ENCODE measurements around the gene GNPDA2. TPM values are rescaled to one million over a fixed set of nuclear protein-coding genes. Genes with fewer than 3 reads are reported as not detected.
A peak's percentile ranks its signal among the peaks of the same experiment; 100 is the strongest.

Gene GNPDA2
- 20.3 and 22.4 TPM in 2 replicates for total RNA-seq
- 8.8 and 10.5 TPM in 2 replicates for polyA plus RNA-seq

GRCh38 chr4:44726038-44726871 lies at the start of gene GNPDA2:
Gene GNPDA2 (minus strand): TSS chr4:44726556. CDS start chr4:44722207, 4,349 bp downstream.
- WGBS (ENCODE audit: low lambda C conversion rate, missing lambda C conversion rate) = under 1% methylated on average over 46 of the region's 65 CpGs
- Histone ChIP-seq H3K4me3 (peak within 1 kb of the TSS; percentile 80), H3K9me3 (ENCODE audit: low read depth) (no peaks in the 10 kb centered on the region), H4K20me1 (ENCODE audit: insufficient read depth, poor library complexity, severe bottlenecking) (no peaks in the 10 kb centered on the region), H3K36me3 (replicated peaks; ENCODE audit: insufficient read depth, low read depth) (no peaks in the 10 kb centered on the region), H3K9me2 (replicated peaks; ENCODE audit: insufficient read depth) (no peaks in the 10 kb centered on the region), H3K27me3 (peaks cover 5% of the 10 kb centered on the region), H2AFZ (peak within 1 kb of the TSS; percentile 99), H3K4me2 (peak within 1 kb of the TSS; percentile 83), H3K79me2 (peaks cover 36% of the 10 kb centered on the region), H3K4me1 (ENCODE audit: insufficient read depth) (peaks cover 3% of the 10 kb centered on the region), H3K27ac (peak within 1 kb of the TSS; percentile 79)
- TF ChIP-seq, protein P1, sequence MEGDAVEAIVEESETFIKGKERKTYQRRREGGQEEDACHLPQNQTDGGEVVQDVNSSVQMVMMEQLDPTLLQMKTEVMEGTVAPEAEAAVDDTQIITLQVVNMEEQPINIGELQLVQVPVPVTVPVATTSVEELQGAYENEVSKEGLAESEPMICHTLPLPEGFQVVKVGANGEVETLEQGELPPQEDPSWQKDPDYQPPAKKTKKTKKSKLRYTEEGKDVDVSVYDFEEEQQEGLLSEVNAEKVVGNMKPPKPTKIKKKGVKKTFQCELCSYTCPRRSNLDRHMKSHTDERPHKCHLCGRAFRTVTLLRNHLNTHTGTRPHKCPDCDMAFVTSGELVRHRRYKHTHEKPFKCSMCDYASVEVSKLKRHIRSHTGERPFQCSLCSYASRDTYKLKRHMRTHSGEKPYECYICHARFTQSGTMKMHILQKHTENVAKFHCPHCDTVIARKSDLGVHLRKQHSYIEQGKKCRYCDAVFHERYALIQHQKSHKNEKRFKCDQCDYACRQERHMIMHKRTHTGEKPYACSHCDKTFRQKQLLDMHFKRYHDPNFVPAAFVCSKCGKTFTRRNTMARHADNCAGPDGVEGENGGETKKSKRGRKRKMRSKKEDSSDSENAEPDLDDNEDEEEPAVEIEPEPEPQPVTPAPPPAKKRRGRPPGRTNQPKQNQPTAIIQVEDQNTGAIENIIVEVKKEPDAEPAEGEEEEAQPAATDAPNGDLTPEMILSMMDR (IDR thresholded peaks at IDR 0.05; ENCODE audit: poor library complexity) = peak; percentile 30
- TF ChIP-seq EZH2 (IDR thresholded peaks at IDR 0.05; ENCODE audit: borderline replicate concordance) = no peak
- peak; percentile 95 for DNase-seq (ENCODE audit: low spot score)

DNA sequence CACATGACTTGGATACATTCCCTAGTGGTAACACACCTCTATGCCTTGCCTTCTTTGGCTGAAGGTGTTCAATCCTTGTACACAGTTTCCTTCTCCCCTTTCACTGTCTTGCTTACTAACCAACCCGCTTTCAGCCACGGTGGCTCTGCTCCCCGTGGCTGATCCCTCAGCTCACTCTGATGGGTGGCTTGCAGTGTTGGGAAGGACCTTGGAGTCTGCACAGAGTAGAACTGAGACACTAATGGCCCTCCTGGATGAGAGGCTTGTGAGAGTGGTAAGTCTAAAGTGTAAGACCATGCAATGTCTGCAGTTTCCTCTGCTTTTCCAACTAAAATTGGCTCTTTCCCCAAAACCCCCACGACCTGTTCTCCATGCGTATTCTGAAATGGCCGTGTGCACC lies 46.0 kb upstream of the GNPDA2 start:
- TF ChIP-seq EZH2phosphoT487 (IDR thresholded peaks at IDR 0.05; ENCODE audit: low read depth, severe bottlenecking, unreplicated experiment) (no peak), EZH2 (IDR thresholded peaks at IDR 0.05; ENCODE audit: borderline replicate concordance) (no peak)
- 93% methylated on average over 6 of the region's 6 CpGs for WGBS (ENCODE audit: low lambda C conversion rate, missing lambda C conversion rate)
- H3K9me2 ChIP-seq (replicated peaks; ENCODE audit: insufficient read depth) = no peaks in the 10 kb centered on the region
- no peaks in the 10 kb centered on the region for H3K36me3 ChIP-seq (replicated peaks; ENCODE audit: insufficient read depth, low read depth)
- H2AFZ ChIP-seq = no peak overlapping the region
- no peaks in the 10 kb centered on the region for H3K27me3 ChIP-seq
- H3K4me2 ChIP-seq = no peak overlapping the region
- no peak overlapping the region for H3K27ac ChIP-seq
- H4K20me1 ChIP-seq (ENCODE audit: insufficient read depth, poor library complexity, severe bottlenecking) = no peaks in the 10 kb centered on the region
- no peaks in the 10 kb centered on the region for H3K4me1 ChIP-seq (ENCODE audit: insufficient read depth)
- no peaks in the 10 kb centered on the region for H3K79me2 ChIP-seq
- H3K9me3 ChIP-seq (ENCODE audit: low read depth) = no peaks in the 10 kb centered on the region
- DNase-seq (ENCODE audit: low spot score) = no peak
- H3K4me3 ChIP-seq = no peak overlapping the region

GRCh38 chr4:44771789-44772188 lies 45.4 kb upstream of the GNPDA2 start:
- H3K9me3 ChIP-seq (ENCODE audit: low read depth) = no peaks in the 10 kb centered on the region
- no peak for DNase-seq (ENCODE audit: low spot score)
- H3K9me2 ChIP-seq (replicated peaks; ENCODE audit: insufficient read depth) = no peaks in the 10 kb centered on the region
- H3K4me2 ChIP-seq = no peak overlapping the region
- H3K79me2 ChIP-seq = no peaks in the 10 kb centered on the region
- no peak overlapping the region for H2AFZ ChIP-seq
- no peaks in the 10 kb centered on the region for H3K27me3 ChIP-seq
- H4K20me1 ChIP-seq (ENCODE audit: insufficient read depth, poor library complexity, severe bottlenecking) = no peaks in the 10 kb centered on the region
- 60% methylated on average over 1 of the region's 1 CpG for WGBS (ENCODE audit: low lambda C conversion rate, missing lambda C conversion rate)
- H3K4me1 ChIP-seq (ENCODE audit: insufficient read depth) = no peaks in the 10 kb centered on the region
- H3K36me3 ChIP-seq (replicated peaks; ENCODE audit: insufficient read depth, low read depth) = no peaks in the 10 kb centered on the region
- no peak overlapping the region for H3K27ac ChIP-seq
- TF ChIP-seq, protein P1 (IDR thresholded peaks at IDR 0.05; ENCODE audit: poor library complexity) = no peak
- TF ChIP-seq EZH2 (IDR thresholded peaks at IDR 0.05; ENCODE audit: borderline replicate concordance) (no peak), EZH2phosphoT487 (IDR thresholded peaks at IDR 0.05; ENCODE audit: low read depth, severe bottlenecking, unreplicated experiment) (no peak)
- no peak overlapping the region for H3K4me3 ChIP-seq

- no peak overlapping the region for H3K4me2 ChIP-seq
- TF ChIP-seq, protein P1 (IDR thresholded peaks at IDR 0.05; ENCODE audit: poor library complexity) = no peak
- TF ChIP-seq EZH2 (IDR thresholded peaks at IDR 0.05; ENCODE audit: borderline replicate concordance) = no peak
- TF ChIP-seq EZH2phosphoT487 (IDR thresholded peaks at IDR 0.05; ENCODE audit: low read depth, severe bottlenecking, unreplicated experiment) = no peak
- no peaks in the 10 kb centered on the region for H3K9me2 ChIP-seq (replicated peaks; ENCODE audit: insufficient read depth)
- H3K4me1 ChIP-seq (ENCODE audit: insufficient read depth) = no peaks in the 10 kb centered on the region
- no peak for DNase-seq (ENCODE audit: low spot score)
- H3K36me3 ChIP-seq (replicated peaks; ENCODE audit: insufficient read depth, low read depth) = no peaks in the 10 kb centered on the region
- no peaks in the 10 kb centered on the region for H3K79me2 ChIP-seq
- H3K4me3 ChIP-seq = no peak overlapping the region
- no peak overlapping the region for H2AFZ ChIP-seq
- H3K9me3 ChIP-seq (ENCODE audit: low read depth) = no peaks in the 10 kb centered on the region
- no peak overlapping the region for H3K27ac ChIP-seq
- H3K27me3 ChIP-seq = no peaks in the 10 kb centered on the region
- no peaks in the 10 kb centered on the region for H4K20me1 ChIP-seq (ENCODE audit: insufficient read depth, poor library complexity, severe bottlenecking)
These were observed 40.1 kb upstream of the GNPDA2 start for GRCh38 chr4:44766453-44766852.

Data from hepatocyte (in vitro differentiated cells).